ENCODE data around the gene PPP1R7. TPM values are rescaled to one million over a fixed set of nuclear protein-coding genes. Genes with fewer than 3 reads are reported as not detected.

PPP1R7 gene
- total and polyA plus RNA-seq, 2 donors from 2014 or later, result 64.6 to 94.9 TPM

- intact Hi-C loops (cut with DNase I), result no loop called here
- no peak for TF ChIP-seq CTCF (IDR thresholded peaks at IDR 0.05; ENCODE audit: borderline replicate concordance, extremely low read depth, insufficient read depth)
- no peaks in the 10 kb centered on the region for H3K4me1 ChIP-seq (ENCODE audit: control insufficient read depth in 2 of 3, insufficient read depth in 2 of 3, low read depth in 1 of 3, low read length in 3 of 3)
- no peaks in the 10 kb centered on the region for H3K27me3 ChIP-seq (ENCODE audit: control insufficient read depth, insufficient read depth, low read length)
- no peaks in the 10 kb centered on the region for H3K9me3 ChIP-seq (ENCODE audit: control insufficient read depth in 2 of 3, insufficient read depth in 1 of 3, low read length in 3 of 3)
- H3K27ac ChIP-seq (ENCODE audit: low read depth in 2 of 2, low read length in 2 of 2), result no peak overlapping the region
- FAIRE-seq (no peak), DNase-seq (no peak)
- no peak overlapping the region for H3K4me3 ChIP-seq (ENCODE audit: low read length in 3 of 3)
- no peaks in the 10 kb centered on the region for H3K36me3 ChIP-seq (ENCODE audit: control insufficient read depth in 2 of 3, insufficient read depth in 3 of 3, low read length in 3 of 3)
- no peak overlapping the region for H3K9ac ChIP-seq (ENCODE audit: low read length in 3 of 3)
Measured at GRCh38 chr2:241213567-241213966, 63.3 kb downstream of the PPP1R7 start.

GRCh38 chr2:241214209-241214608 lies 63.9 kb downstream of the PPP1R7 start:
- TF ChIP-seq CTCF (IDR thresholded peaks at IDR 0.05; ENCODE audit: borderline replicate concordance, extremely low read depth, insufficient read depth), result no peak
- H3K36me3 ChIP-seq (ENCODE audit: control insufficient read depth in 2 of 3, insufficient read depth in 3 of 3, low read length in 3 of 3), result no peaks in the 10 kb centered on the region
- DNase-seq (no peak), FAIRE-seq (no peak)
- H3K9ac ChIP-seq (ENCODE audit: low read length in 3 of 3), result no peak overlapping the region
- no peak overlapping the region for H3K27ac ChIP-seq (ENCODE audit: low read depth in 2 of 2, low read length in 2 of 2)
- H3K27me3 ChIP-seq (ENCODE audit: control insufficient read depth, insufficient read depth, low read length), result no peaks in the 10 kb centered on the region
- intact Hi-C loops (cut with DNase I), result no loop called here
- H3K9me3 ChIP-seq (ENCODE audit: control insufficient read depth in 2 of 3, insufficient read depth in 1 of 3, low read length in 3 of 3), result no peaks in the 10 kb centered on the region
- no peak overlapping the region for H3K4me3 ChIP-seq (ENCODE audit: low read length in 3 of 3)
- peaks cover 0 to 3% (median 0%) of the 10 kb centered on the region in 3 donors for H3K4me1 ChIP-seq (ENCODE audit: control insufficient read depth in 2 of 3, insufficient read depth in 2 of 3, low read depth in 1 of 3, low read length in 3 of 3)

DNA sequence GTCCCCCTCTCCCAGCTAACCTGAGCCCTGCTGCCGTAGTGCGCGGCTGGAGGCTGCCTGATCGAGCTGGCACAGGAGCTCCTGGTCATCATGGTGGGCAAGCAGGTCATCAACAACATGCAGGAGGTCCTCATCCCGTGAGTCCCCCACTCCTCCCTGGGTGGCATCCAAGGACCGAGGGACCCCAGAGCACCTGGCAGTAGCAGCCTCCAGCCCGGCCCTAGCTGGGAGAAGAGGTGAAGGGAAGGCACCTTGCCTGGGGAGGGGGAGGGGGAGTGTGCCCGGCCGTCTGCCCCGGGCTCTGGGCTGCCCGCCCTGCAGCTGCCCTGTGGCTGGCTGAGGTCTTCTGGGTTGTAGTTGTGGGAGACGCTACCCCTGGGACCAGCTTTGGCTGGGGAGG lies 64.5 kb downstream of the PPP1R7 start:
- Histone ChIP-seq H3K36me3 (ENCODE audit: control insufficient read depth in 2 of 3, insufficient read depth in 3 of 3, low read length in 3 of 3) (no peaks in the 10 kb centered on the region), H3K27ac (ENCODE audit: low read depth in 2 of 2, low read length in 2 of 2) (no peak overlapping the region), H3K27me3 (ENCODE audit: control insufficient read depth, insufficient read depth, low read length) (no peaks in the 10 kb centered on the region), H3K9me3 (ENCODE audit: control insufficient read depth in 2 of 3, insufficient read depth in 1 of 3, low read length in 3 of 3) (no peaks in the 10 kb centered on the region), H3K4me3 (ENCODE audit: low read length in 3 of 3) (no peak overlapping the region), H3K4me1 (ENCODE audit: control insufficient read depth in 2 of 3, insufficient read depth in 2 of 3, low read depth in 1 of 3, low read length in 3 of 3) (peaks cover 0 to 3% (median 0%) of the 10 kb centered on the region in 3 donors), H3K9ac (ENCODE audit: low read length in 3 of 3) (no peak overlapping the region)
- DNase-seq (no peak), FAIRE-seq (no peak)
- intact Hi-C loops (cut with DNase I), result loop anchor here (5.0 kb wide), 1 partner anchor 362 kb away; no protein-coding TSS in a partner anchor
- no peak for TF ChIP-seq CTCF (IDR thresholded peaks at IDR 0.05; ENCODE audit: borderline replicate concordance, extremely low read depth, insufficient read depth)

DNA sequence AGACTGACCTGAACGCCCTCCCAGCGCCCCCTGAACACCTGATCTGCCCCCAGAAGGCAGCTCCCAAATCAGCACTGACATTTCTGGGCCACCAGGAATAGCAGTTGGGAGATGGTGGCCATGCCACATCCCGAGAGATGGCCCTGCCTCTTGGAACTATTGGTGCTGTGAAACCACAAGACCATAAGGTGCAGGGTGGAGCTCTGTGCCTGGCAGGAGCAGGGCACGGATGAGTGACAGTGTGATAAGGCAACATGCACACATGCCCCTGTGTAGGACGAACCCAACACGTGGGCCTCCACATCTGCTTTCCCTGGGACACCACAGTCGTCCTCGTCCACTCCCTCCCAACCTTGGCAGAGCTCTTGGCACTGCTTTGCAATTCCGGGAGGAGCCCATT lies 65.2 kb downstream of the PPP1R7 start:
- no peak for TF ChIP-seq CTCF (IDR thresholded peaks at IDR 0.05; ENCODE audit: borderline replicate concordance, extremely low read depth, insufficient read depth)
- H3K4me1 ChIP-seq (ENCODE audit: control insufficient read depth in 2 of 3, insufficient read depth in 2 of 3, low read depth in 1 of 3, low read length in 3 of 3), result peaks cover 0 to 3% (median 0%) of the 10 kb centered on the region in 3 donors
- no peak for FAIRE-seq

More for the DNA sequence above, 65.2 kb downstream of the PPP1R7 start:
- no peak overlapping the region for H3K4me3 ChIP-seq (ENCODE audit: low read length in 3 of 3)
- no peak overlapping the region for H3K9ac ChIP-seq (ENCODE audit: low read length in 3 of 3)
- H3K9me3 ChIP-seq (ENCODE audit: control insufficient read depth in 2 of 3, insufficient read depth in 1 of 3, low read length in 3 of 3), result no peaks in the 10 kb centered on the region
- intact Hi-C loops (cut with DNase I), result loop anchor here (5.0 kb wide), 1 partner anchor 363 kb away; no protein-coding TSS in a partner anchor
- no peaks in the 10 kb centered on the region for H3K36me3 ChIP-seq (ENCODE audit: control insufficient read depth in 2 of 3, insufficient read depth in 3 of 3, low read length in 3 of 3)
- no peaks in the 10 kb centered on the region for H3K27me3 ChIP-seq (ENCODE audit: control insufficient read depth, insufficient read depth, low read length)
- no peak overlapping the region for H3K27ac ChIP-seq (ENCODE audit: low read depth in 2 of 2, low read length in 2 of 2)
- no peak for DNase-seq

Measured in kidney (tissue), 14 donors.